ENCODE measurements around the gene DENND4A. TPM values are rescaled to one million over a fixed set of nuclear protein-coding genes. Genes with fewer than 3 reads are reported as not detected.

DENND4A gene
- total RNA-seq (2022; extraction: Qiagen RNA extraction; ENCODE audit: low read depth), result 4.9 to 6.8 TPM (median 5.7 TPM) in 5 replicates

DNA sequence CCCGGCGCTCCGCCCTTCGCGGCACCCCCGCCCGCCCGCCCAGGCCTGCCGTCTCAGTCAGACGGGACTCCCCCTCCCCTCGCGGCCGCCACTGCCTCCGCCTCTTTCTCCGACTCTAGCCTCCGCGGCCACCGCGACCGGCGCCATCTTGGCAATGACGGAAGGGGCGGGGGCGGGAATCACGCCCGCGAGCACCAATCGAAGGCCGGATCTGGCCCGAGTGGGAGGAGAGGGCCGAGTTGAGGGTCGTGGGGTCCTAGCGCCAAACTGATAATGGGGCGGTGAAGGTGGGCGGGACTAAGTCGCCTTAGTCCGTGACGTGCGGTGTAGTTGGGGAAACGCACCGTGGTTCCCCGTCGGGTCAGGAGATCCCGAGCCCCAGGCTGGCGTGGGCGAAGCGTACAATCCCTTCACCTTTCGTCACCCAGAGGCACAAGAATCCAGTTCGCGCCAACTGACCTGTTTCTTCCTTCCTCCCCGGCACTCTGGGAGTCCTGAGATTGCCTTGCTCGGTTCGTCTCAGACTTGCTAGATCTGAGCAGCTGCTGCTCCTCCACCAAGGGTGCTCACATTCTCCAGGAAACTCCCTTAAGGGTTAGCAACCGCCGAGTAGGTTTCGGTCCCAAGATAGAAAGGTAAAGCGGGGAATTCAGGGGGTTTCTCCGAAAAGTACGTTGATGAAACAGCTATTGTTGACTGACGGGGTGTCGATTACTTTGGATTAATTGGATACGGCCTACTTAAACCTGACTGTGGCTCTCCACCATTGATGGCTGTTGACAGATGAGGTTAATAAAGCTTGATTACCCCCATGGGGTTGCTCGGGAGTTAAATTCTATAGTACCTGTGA is at the start of gene DENND4A:
Gene DENND4A, minus strand, starts transcription at position 156 of the 850 bp plus-strand sequence. CDS start 35,843 bp downstream, outside the sequence.

DNA sequence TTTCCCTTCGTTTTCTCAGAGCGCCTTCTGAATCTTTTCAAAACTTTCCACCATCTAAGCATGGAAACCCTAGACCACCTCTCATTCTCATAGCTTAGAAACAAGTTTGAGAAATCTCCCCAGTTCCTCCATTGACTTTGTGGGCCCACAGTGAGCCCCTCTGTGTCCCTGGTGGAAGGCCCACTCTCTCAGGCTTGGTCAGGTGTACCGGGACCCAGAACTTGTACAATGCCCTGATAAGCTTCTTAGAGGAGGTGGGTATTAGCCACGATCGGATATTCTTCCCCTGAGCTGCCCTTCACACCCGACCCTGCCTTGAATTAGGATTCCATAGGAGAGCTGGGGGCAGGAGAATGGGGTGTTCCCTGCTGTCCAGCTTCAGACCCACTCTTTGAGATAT is 170.5 kb downstream of the DENND4A start, which contains the start of gene SLC24A1:
Gene SLC24A1, plus strand, starts transcription at position 301 of the 400 bp plus-strand sequence. CDS start 2,143 bp downstream, outside the sequence.

DNA sequence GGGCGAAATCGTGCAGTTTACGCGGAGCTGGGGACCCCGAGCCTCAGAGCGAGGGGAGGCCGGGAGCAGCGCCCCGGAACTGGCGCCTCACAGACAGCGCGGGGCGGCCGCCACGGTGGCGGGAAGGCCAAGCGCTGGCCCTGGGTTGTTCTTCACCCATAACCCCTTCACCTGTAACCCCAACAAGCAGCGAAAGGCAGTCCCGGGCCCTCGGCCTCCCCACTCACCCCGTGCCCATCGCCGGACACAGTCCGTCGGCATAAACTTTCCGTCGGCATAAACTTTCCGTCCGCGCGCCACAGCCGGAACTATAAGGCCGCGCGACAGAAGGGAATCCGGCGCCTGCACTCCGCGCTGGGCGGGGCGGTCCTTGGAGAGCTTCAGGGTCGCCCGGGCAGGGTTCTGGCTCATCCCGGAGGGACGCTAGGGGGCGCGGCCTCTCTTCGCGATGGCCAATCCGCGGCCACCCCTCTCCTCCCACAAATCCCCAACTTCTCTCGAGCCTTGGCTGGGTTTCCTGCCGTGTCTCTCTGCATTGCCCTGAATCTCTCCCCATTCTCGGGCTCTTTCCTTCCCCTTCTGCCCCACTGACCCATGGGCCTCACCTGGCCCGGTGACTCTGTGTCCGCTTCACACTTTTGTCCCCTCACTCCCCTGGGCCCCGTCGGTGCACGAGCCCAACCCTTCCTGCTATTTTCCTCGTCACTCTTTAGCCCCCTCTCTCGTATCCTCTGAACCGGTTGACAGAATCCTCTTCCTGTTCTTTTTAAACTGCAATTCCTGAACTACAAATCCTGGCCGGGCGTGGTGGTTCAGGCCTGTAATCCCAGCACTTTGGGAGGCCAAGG is 181.0 kb downstream of the DENND4A start, which contains the start of gene INTS14:
Gene INTS14, minus strand, starts transcription at position 261 of the 848 bp plus-strand sequence. CDS start 3,751 bp downstream, outside the sequence.

Other genes with a start within 250 kb of the DENND4A start
- 42.4 to 46.5 TPM (median 43.2 TPM) in 5 replicates for gene INTS14, start 181.2 kb downstream of the DENND4A start, total RNA-seq (2022; extraction: Qiagen RNA extraction; ENCODE audit: low read depth)
- gene SLC24A1, start 170.4 kb downstream of the DENND4A start, total RNA-seq (2022; extraction: Qiagen RNA extraction; ENCODE audit: low read depth), result 2.2 to 5.0 TPM (median 4.1 TPM) in 5 replicates
- gene RAB11A, start 77.2 kb upstream of the DENND4A start, total RNA-seq (2022; extraction: Qiagen RNA extraction; ENCODE audit: low read depth), result 263 to 326 TPM (median 296 TPM) in 5 replicates